GM13977 (cell line): ENCODE results near the gene DHRS3.

Source experiments
- DNase-seq: peaks from one replicate; pipeline ENCODE4 v3.0.0; 2012; ENCODE audit warnings: low spot score
- CTCF ChIP-seq: IDR thresholded peaks from 2 replicates; pipeline ENCODE4 v1.5.1; 2012; ENCODE audit warnings: mild to moderate bottlenecking, control low read depth; ENCODE audit not compliant: insufficient read depth; ENCODE audit errors: extremely low read depth, missing control alignments
- in situ Hi-C: fragments of 300-500 bp; cut with MboI; formaldehyde crosslinking; loops from one replicate; pipeline ENCODE4 v1.12.0; 2022; ENCODE audit warnings: low sequenced_read_pairs, low pct_unique_long_range_greater_than_20kb, mixed read lengths, inconsistent platforms; ENCODE audit not compliant: unreplicated experiment

The DHRS3 gene

GRCh38 chr1:12637693-12638092 is 19.7 kb upstream of the DHRS3 start:
- in situ Hi-C loops, result no loop called here
- no peak for TF ChIP-seq CTCF
- DNase-seq, result no peak

- no peak for TF ChIP-seq CTCF
- in situ Hi-C loops, result no loop called here
- no peak for DNase-seq
Observed at GRCh38 chr1:12636098-12636950, 18.3 kb upstream of the DHRS3 start.

GRCh38 chr1:12634696-12635202 is 16.7 kb upstream of the DHRS3 start:
- in situ Hi-C loops, result no loop called here
- DNase-seq, result no peak
- TF ChIP-seq CTCF, result no peak

- in situ Hi-C loops, result no loop called here
- TF ChIP-seq CTCF, result no peak
- DNase-seq, result no peak
Observed at GRCh38 chr1:12634156-12634555, 16.1 kb upstream of the DHRS3 start.

- TF ChIP-seq CTCF, result no peak
- in situ Hi-C loops, result no loop called here
- no peak for DNase-seq
Observed at GRCh38 chr1:12631571-12631970, 13.6 kb upstream of the DHRS3 start.

- DNase-seq, result no peak
- in situ Hi-C loops, result no loop called here
- TF ChIP-seq CTCF, result no peak
Observed at GRCh38 chr1:12630946-12631530, 13.0 kb upstream of the DHRS3 start.
